Measurements from ENCODE around the gene SLC16A13.

SLC16A13 gene

DNA sequence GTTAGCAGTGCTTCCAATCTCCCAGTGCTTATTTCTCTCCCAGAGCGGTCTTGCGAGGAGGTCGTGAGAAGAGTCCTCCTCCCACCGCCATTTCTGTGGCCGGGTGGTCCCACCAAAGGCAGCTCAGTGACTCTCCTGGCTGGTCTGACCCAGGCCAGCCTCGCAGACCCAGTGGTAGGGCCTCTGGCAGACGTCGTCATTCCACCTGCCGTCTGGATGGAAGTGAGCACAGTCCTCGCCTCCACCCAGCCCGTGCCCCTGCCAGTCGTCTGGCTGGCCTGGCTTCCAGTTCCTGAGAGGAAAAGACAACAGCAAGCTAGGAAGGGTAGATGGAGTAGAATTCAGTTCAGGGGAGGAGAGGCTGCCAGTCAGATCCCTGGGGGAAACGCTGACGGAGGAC lies 39.1 kb downstream of the SLC16A13 start:
- TF ChIP-seq, protein P1, sequence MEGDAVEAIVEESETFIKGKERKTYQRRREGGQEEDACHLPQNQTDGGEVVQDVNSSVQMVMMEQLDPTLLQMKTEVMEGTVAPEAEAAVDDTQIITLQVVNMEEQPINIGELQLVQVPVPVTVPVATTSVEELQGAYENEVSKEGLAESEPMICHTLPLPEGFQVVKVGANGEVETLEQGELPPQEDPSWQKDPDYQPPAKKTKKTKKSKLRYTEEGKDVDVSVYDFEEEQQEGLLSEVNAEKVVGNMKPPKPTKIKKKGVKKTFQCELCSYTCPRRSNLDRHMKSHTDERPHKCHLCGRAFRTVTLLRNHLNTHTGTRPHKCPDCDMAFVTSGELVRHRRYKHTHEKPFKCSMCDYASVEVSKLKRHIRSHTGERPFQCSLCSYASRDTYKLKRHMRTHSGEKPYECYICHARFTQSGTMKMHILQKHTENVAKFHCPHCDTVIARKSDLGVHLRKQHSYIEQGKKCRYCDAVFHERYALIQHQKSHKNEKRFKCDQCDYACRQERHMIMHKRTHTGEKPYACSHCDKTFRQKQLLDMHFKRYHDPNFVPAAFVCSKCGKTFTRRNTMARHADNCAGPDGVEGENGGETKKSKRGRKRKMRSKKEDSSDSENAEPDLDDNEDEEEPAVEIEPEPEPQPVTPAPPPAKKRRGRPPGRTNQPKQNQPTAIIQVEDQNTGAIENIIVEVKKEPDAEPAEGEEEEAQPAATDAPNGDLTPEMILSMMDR (conservative IDR thresholded peaks at IDR 0.05; ENCODE audit: low read depth, low read length) = no peak
- no peak overlapping the region for H3K4me3 ChIP-seq (ENCODE audit: low read length)
- DNase-seq (ENCODE audit: low read depth) = no peak

DNA sequence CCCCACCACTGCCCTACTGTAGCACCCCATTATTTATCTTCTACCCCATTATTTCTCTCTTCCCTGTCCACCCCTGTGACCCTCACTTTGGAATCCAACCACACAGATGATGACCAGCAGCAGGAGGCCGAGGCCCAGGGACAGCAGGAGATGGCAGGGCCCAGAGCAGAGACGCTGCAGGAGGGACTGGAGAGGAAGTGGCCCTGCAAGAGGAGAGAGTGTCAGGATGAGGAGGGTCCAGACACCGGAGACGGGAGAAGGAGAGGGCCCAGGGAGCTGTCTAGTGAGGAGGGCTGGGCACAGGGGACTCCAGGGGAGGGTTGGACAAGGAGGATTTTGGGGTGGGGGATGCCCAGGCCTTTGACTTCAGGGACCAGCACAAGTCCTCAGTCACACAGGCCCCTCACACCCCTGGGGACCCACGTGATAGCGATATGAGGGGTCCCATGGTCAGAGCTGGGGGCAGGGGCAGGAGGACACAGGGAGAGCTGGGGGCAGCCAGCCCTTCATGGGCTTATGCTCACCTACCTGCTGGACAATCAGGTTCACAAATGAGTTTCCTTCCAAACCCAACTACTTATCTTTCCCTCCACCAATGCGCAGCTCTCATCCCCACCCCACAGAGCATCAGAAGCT lies 42.2 kb downstream of the SLC16A13 start:
- H3K4me3 ChIP-seq (ENCODE audit: low read length) = no peak overlapping the region
- TF ChIP-seq, protein P1 (conservative IDR thresholded peaks at IDR 0.05; ENCODE audit: low read depth, low read length) = no peak
- DNase-seq (ENCODE audit: low read depth) = no peak

DNA sequence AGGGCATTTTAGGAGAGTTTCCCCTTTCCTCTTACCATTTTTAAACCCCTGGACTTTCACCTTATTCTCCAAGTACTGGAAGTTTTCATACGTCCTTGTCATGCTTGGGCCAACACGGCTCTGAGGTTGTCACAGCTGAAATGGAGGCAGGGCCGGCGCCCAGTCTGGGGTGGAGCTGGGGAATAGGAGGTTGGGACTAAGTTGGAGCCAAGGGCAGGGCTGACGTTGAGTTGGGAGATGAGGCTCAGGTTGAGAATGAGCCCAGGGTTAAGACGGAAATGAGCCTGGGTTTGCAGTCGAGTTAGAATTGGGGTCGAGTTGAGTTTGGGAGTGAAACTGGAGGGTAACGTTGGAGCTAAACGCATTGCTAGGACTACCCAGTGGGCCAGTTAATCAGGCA lies 42.9 kb downstream of the SLC16A13 start:
- H3K4me3 ChIP-seq (ENCODE audit: low read length) = no peak overlapping the region
- DNase-seq (ENCODE audit: low read depth) = no peak
- TF ChIP-seq, protein P1 (conservative IDR thresholded peaks at IDR 0.05; ENCODE audit: low read depth, low read length) = no peak

DNA sequence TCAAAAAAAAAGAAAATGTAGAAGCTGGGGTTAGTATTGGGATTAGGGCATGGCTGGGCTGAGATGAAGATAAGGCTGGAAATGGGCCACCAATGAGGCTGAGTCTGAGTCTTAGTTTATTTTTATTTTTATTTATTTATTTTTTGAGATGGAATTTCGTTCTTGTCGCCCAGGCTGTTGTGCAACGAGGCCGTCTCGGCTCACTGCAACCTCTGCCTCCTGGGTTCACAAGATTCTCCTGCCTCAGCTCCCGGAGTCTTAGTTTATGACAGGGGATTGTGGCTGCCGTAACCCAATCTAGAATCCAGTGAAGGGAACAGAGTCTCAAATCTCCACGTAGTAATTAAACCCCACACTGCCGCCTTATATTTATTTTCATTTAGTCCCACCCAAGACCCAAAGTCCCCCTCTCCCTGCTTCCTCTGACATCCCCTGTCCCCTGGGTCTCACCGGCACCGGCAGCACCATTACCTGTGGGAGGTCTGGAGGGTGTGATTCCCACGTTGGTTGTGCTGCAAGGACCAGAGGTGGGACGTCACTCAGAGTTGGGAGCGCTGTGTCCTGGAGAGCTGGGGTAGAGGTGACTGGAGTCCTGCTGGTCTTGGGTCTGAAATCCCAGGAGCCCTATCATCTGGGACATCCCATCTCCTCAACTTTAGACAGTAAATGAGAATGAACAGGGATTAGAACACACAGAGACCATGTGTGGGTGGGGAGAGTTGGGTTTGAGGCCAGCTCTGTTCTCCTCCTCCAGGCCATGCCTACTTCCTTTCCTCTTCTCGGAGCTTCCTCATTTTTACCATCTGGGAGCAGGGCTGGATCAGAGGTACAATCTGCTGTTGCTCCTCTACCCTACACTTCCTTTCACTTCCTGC lies 44.0 kb downstream of the SLC16A13 start, which contains the start of gene CLEC10A:
Gene CLEC10A, minus strand, starts transcription at position 671 of the 875 bp plus-strand sequence. CDS start 1,439 bp downstream, outside the sequence.
- H3K4me3 ChIP-seq (ENCODE audit: low read length) = no peak within 1 kb of the TSS
- TF ChIP-seq, protein P1 (conservative IDR thresholded peaks at IDR 0.05; ENCODE audit: low read depth, low read length) = no peak
- no peak for DNase-seq (ENCODE audit: low read depth)

DNA sequence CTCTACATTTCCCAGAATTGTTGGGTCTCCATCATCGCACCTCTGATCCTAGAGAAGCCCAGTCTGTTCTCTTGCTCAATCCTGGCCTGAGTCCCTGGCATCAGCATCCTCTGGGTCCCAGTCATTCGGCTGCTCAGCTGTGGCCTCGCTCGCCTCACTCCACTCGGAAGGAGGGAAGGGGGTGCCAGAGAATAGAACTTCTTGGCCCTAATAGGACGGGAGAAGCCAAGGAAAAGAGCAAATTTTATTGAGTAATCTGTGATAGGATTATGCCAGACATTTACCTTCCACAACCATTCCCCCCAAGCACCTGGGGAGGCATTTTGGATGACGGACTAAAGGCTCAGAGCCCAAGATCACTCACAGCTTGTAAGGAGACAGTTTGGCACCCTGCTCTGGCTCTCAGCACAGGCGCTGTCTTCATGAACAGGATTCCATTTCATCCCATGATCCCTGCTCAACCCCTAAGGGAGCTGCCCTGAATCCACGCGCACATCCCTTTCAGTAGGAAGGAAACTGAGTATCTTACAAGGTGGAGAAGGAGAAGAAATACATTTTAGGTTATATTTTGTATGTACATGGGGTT lies 44.7 kb downstream of the SLC16A13 start:
- TF ChIP-seq, protein P1 (conservative IDR thresholded peaks at IDR 0.05; ENCODE audit: low read depth, low read length) = no peak

DNA sequence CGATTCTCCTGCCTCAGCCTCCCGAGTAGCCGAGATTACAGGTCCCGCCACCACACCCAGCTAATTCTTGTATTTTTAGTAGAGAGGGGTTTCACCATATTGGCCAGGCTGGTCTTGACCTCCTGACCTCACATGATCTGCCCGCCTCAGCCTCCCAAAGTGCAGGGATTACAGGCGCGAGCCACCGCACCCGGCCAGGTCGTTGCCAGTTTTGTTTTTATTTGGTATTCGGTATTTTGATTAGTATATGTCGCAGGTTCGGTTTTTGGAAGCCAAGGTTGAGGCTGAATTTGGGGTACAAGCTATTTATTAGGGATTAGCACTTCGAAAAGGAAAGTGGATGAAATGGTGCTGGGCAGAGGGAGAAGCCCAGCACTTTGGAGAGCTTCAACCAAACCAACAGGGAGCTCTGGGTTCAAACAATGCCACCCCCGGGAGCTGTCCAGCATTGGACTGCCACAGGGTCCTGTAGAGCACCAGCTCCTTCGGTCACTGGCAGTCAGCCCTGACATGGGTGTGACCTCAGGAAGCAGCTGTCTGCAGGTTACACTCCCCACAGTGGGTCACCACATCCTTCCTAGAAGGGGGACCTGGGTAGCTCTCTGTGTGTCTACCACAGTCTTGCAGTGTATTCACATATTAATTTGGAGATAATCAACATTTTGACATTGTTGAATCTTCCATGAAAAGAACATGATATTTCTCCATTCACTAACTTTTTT lies 45.7 kb downstream of the SLC16A13 start:
- TF ChIP-seq, protein P1 (conservative IDR thresholded peaks at IDR 0.05; ENCODE audit: low read depth, low read length) = no peak
- no peak overlapping the region for H3K4me3 ChIP-seq (ENCODE audit: low read length)
- DNase-seq (ENCODE audit: low read depth) = no peak

More for the DNA sequence above, 44.7 kb downstream of the SLC16A13 start:
- no peak overlapping the region for H3K4me3 ChIP-seq (ENCODE audit: low read length)
- no peak for DNase-seq (ENCODE audit: low read depth)

Data from retinal pigment epithelial cell (primary cell).